HG02610 (cell line): ENCODE results near the gene ARHGEF7.

ENCODE experiments used
- ATAC-seq: cut with Tn5 transposase; IDR thresholded peaks from one replicate; pipeline ENCODE4 v1.9.1; 2021; ENCODE audit warnings: mild to moderate bottlenecking, moderate library complexity; ENCODE audit not compliant: unreplicated experiment

The ARHGEF7 gene

GRCh38 chr13:111270126-111270525 is 155.0 kb downstream of the ARHGEF7 start:
- no peak for ATAC-seq

- no peak for ATAC-seq
Measured at GRCh38 chr13:111270765-111271698, 155.9 kb downstream of the ARHGEF7 start.

GRCh38 chr13:111272117-111272516 is 157.0 kb downstream of the ARHGEF7 start:
- ATAC-seq: no peak

GRCh38 chr13:111275382-111275781 is 160.3 kb downstream of the ARHGEF7 start:
- ATAC-seq: no peak

GRCh38 chr13:111275995-111276618 is 161.0 kb downstream of the ARHGEF7 start:
- ATAC-seq: no peak

- no peak for ATAC-seq
Measured at GRCh38 chr13:111278258-111278657, 163.1 kb downstream of the ARHGEF7 start.

- ATAC-seq: no peak
Measured at GRCh38 chr13:111278743-111279652, 163.9 kb downstream of the ARHGEF7 start.

GRCh38 chr13:111280226-111280625 is 165.1 kb downstream of the ARHGEF7 start:
- ATAC-seq: no peak

GRCh38 chr13:111280681-111281585 is 165.8 kb downstream of the ARHGEF7 start:
- no peak for ATAC-seq

GRCh38 chr13:111281751-111282311 is 166.7 kb downstream of the ARHGEF7 start:
- ATAC-seq: no peak

- no peak for ATAC-seq
Measured at GRCh38 chr13:111282425-111282824, 167.3 kb downstream of the ARHGEF7 start.

GRCh38 chr13:111282997-111283396 is 167.9 kb downstream of the ARHGEF7 start:
- ATAC-seq: no peak

- no peak for ATAC-seq
Measured at GRCh38 chr13:111283457-111283856, 168.3 kb downstream of the ARHGEF7 start.

GRCh38 chr13:111283991-111284390 is 168.9 kb downstream of the ARHGEF7 start:
- ATAC-seq: no peak

- no peak for ATAC-seq
Measured at GRCh38 chr13:111284565-111284964, 169.5 kb downstream of the ARHGEF7 start.

- no peak for ATAC-seq
Measured at GRCh38 chr13:111286162-111286561, 171.1 kb downstream of the ARHGEF7 start.

- no peak for ATAC-seq
Measured at GRCh38 chr13:111286749-111287148, 171.6 kb downstream of the ARHGEF7 start.

- ATAC-seq: no peak
Measured at GRCh38 chr13:111287201-111287600, 172.1 kb downstream of the ARHGEF7 start.

GRCh38 chr13:111288276-111288675 is 173.2 kb downstream of the ARHGEF7 start:
- ATAC-seq: no peak

GRCh38 chr13:111289251-111289650 is 174.1 kb downstream of the ARHGEF7 start:
- no peak for ATAC-seq
